HG03442 (cell line): ENCODE results near the gene TNNC1.

Source experiments
- ATAC-seq: cut with Tn5 transposase; IDR thresholded peaks from one replicate; pipeline ENCODE4 v1.9.1; 2021; ENCODE audit warnings: mild to moderate bottlenecking, moderate library complexity; ENCODE audit not compliant: unreplicated experiment

The TNNC1 gene

DNA sequence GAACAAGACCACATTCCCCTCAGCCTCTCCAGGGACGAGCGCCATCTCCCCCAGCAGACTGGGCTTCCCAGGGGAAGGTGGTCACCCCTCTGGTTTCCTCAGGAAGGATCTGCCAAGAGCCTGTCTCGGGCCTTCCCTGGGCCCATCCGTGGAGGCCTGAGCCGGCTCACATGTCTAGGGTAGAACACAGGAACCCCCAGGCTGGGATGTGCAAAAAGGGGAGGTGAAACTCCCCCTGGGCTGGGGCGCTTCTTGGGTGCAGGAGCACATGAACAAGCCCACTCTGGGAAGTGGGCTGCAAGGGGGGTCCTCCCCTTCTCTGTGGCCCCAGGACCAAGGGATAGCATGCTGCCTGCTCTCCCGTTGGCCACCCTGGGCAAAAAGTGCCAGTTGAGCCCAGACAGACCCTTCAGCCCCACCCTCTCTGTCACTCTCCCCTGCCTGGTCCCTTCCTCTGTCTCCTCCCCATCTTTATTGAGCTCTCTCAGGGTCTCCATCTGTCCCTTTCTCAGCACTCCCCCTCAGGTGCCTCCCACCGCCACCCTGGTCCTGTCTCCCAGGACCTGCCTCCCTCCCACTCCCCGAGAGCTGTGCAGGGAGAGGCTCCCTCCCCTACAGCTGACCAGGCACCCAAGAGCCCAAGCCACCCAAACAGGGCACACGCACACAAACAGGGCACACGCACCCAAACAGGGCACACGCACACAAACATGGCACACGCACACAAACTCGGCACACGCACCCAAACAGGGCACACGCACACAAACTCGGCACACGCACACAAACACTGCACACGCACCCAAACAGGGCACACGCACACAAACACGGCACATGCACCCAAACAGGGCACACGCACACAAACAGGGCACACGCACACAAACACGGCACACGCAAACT, 9.8 kb downstream of the TNNC1 start:
- no peak for ATAC-seq

DNA sequence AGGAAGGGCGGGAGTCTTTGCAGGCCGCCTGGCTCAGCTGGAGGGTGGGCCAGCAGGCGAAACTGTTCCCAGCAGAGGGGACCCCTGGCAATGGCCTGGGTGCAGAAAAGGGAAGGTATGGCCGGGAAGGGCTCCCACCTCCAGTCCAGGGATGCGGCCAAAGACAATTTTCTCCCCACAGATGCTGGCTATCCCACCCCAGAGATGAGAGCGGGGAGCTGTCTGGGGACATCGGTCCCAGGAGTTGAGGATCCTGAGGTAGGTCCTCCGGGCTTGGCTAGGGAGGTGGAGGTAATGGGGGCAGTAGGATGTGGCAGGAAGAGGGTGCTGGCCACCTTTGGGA, 10.6 kb downstream of the TNNC1 start:
- no peak for ATAC-seq

DNA sequence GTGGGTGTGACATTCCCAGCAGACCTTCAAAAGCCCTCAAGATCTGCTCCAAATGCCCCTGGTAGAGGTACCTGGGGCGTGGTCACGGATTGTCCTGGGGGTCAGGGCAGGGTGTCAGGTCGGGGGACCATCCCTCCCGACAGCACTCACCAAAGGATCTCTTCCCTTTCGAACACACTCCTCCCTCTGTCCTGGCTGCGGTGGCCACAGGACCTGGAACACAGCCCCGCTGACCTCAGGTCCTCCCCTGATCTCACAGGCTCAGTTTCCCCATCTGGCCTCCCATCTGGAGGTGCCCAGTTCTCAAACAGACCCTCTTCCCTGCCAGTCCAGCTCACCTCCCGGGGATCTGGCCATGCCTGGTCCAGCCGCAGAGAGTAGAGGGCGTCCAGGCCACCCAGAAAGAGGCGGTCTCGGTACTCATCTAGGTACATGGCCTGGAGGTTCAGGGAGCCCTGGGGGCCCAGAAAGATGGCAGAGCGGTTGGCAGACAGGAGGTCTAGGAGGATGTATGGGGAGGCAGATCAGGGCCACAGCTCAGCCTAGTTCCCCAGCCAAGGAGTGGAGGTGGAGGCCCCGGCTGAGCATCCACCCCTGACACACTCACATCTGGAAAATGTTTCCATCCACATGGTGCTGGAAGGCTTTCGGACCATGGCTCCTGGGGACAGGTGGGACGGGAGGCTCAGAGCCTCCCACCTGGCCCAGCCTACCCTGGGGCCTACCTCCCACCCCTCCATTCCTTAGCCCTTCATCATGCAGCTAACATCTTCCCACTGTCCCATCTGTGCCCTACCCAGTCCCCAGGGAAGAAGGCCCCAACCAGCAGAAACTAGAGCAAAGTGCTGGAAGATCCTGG, 11.2 kb downstream of the TNNC1 start:
- ATAC-seq = no peak

- no peak for ATAC-seq
Observed at GRCh38 chr3:52441772-52442332, 12.0 kb downstream of the TNNC1 start.

- ATAC-seq = no peak
Observed at GRCh38 chr3:52441091-52441771, 12.6 kb downstream of the TNNC1 start.

- ATAC-seq = no peak
Observed at GRCh38 chr3:52440671-52441070, 13.2 kb downstream of the TNNC1 start.

DNA sequence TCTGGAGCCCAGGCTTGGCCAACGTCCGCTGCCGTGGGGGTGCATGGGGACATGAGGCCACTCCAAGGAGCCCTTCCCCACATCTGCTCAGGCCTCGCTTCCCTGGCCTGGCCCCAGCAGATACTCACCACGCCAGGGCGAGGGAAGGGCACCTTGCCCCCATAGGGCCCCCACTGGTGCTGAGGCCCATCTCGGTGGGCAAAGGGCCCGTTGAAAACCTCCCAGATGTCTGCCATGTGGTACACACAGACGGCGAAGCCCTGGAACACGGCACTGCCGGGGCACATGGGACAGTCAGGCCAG, 13.6 kb downstream of the TNNC1 start:
- ATAC-seq = no peak

DNA sequence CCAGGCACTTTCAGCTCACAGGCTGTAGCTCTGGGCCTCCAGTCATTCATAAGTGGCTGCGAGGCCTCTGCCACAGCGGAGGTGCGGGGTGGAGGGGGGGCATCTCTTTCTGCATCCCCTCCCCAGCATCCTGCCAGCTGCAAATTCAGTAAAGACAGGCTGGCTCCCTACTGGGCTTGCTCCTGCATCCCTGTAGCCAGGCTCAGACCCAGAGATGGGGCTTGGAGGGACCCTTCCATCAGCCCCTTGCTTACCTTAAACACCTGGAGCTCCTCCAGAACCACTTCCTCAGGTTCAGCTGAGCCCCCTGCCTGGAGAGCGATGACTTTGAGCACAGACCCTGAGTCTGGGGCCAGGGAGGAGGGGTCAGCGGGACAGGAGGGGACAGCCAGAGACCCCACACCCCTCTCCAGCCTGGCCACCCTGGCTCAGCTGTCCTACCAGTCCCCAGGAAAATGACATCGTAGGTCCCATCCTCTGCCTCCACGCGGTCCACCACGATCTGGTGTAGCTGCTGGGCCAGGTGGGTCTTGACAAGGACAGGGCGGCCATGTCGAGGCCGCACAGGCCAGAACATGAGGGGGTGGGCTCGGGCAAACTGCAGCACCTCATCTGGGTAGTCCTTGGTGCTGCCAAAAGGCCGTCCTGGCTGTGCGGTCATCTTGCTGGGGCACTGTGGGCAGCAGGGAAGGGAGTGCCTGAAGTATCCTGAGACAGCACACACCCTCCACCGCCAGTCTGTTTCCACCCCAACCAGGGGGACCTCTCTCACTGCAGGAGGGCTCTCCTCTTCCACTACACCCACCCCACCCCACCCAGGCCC, 14.2 kb downstream of the TNNC1 start:
- ATAC-seq = no peak

DNA sequence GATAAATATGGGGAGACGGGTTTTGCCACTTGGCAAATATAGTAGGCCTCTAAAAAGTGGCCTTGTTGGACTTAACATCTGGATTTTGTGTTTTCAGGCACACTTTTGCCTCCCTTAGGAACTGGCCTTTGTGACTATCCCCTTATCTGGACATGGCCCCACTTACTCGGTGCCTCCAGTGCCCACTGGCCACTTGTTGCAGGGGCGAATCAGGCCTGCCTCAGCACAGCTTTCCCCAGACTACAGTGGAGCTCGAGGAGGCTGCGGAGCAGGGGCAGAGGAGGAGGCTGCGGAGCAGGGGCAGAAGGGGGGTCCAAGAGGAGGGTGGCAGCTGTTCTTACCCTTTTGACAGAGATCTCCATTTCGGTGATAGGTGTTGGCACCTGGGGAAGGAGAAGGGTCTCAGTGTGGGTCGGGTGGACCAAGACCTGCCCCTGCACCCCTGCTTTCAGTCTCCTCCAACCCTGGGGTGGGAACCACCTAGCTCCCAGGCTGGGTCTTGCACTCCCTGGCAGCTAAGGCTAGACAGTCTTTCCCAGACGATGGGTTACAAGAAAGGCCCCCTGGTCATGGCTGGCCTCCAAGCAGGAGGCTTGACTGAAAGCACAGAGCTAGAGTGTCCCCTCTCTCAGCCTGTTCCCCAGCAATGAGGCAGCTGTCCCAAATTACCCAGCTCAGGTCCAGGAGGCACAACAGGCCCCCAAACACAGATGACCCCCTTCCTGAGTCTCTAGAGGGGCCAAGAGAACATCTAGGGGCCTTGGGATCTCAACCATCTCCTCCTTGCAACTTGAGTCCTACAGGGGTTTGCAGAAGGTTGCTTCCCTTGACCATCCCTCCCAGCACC, 15.0 kb downstream of the TNNC1 start:
- ATAC-seq = no peak

DNA sequence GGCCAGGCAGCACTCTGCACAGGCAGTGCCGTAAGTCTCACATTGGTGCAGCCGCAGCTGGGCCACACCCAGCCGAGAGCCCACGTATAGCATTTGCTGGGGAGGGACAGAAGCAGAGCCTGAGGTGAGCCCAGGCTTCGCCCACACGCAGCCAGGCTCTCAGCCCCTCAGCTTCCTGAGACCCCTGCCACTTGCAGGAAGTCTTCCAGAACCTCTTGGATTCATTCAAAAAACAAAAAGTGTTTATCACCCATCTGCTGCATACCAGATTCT, 15.8 kb downstream of the TNNC1 start:
- no peak for ATAC-seq

DNA sequence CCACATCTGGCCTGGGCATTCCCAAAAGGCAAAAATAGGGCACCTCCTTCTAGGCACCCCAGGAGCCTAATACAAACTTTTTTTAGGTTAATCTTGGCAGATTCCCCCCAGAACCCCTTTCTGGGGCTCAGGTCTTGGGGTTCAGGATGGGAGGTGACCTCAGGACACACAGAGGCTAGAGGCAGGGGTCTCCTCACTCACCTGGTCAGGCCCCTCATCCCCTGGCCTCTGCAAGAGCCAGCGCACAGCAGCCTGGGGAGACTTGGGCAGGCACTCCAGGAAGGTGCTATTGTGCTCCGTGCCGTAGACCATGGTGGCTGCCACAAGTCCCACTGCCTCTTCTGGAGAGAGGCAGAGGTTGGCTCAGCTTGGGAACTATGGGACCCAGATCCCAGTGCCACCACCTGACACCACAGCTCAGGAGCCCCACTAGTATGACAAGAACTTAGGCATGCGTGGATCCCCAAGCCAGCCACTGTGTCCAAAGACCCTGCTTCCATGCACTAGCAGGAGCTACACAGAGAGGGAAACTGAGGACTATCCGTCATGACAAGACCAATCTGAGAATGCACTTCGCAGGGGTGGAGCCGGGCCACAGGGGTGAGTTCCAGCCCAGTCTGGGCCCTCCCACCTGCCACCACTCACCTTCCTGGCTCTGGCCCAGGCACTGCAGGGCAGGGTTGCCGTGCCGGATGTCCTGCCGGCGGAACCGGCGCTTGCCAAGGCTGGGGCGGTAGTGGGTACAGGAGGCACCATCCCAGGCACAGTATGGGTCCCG, 16.3 kb downstream of the TNNC1 start:
- ATAC-seq = no peak

- no peak for ATAC-seq
Observed at GRCh38 chr3:52436500-52437149, 17.2 kb downstream of the TNNC1 start.

- ATAC-seq = no peak
Observed at GRCh38 chr3:52435246-52436101, 18.4 kb downstream of the TNNC1 start.

DNA sequence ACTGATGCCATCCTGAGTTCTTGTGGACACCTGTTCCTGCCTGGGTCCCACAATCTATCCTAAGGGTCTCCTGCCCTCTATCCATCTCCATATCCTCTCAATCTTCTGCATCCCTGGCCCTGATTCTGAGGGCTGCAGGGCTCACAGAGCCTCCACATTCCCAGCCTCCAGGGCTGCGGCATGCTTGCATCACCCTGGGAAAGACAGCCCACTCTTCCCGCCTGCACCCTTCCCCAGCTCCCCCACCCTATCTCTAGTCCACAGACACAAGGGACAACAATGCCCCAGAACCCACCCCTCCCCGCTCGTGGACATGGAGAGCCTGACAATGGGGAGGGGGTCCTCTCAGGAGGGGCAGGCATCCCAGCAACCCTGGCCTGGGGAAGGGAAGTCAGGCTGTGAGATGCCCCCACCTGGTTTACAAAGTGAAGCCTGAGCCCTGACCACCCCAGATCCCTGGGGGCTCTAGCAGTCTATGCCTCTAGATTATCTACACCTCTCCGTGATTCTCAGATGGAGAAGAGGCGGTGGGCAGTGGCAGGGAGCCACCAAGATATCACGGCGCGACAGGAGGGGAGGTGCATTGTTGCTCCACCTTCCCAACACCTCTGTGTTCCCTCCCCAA, 19.2 kb downstream of the TNNC1 start:
- ATAC-seq = no peak

GRCh38 chr3:52433996-52434479, 19.8 kb downstream of the TNNC1 start:
- no peak for ATAC-seq

DNA sequence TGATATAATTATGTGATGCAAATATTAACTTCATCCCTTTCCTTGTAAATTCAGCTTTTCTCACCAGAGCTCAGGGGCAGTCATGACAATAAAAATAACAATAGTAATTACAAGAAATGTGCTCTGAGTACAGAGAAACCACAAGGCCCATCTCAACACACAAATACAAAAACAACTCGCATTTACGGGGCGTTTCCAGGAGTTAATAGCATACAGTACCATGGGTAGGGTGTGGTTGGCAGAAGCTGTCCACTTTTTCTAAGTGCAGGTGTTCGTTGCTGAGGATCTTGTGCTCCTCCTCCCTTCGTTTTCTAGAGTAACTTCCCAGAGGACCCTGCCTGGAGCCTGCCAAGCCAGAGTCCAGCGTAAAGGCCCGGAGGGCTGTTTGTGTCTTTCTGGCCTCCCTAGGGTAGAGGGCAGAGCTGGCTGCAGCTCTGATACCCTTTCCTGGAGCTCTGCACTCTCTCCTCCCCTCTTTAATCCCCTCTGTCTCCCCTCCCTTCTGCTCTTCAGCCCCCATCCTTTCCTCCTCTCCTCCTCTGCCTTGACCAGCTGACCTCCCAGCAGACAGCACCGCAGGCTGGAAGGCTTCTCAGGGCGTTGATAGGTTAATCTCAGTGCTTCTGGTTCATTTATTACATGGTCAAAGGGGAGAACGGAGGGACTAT, 20.4 kb downstream of the TNNC1 start:
- ATAC-seq = no peak
